Sigmoid colon (tissue), 4 donors: Measurements from ENCODE around the gene RDH14.

Experiments used
- CTCF ChIP-seq, 4 experiments: fragments of 450-650 bp in 3 of 4; fragments of 200-600 bp in 1 of 4; IDR thresholded peaks; one replicate each; pipeline ENCODE4 v1.5.1; 2016 to 2019; ENCODE audit warnings: antibody characterized with exemption in 4 of 4, mild to moderate bottlenecking in 3 of 4, moderate library complexity in 2 of 4
- EP300 ChIP-seq, 4 donors: sonication (generic); formaldehyde crosslinking; IDR thresholded peaks; one replicate each; pipeline ENCODE4 v1.6.1; 2017; ENCODE audit warnings: antibody characterized with exemption in 4 of 4
- POLR2A ChIP-seq, 2 donors: fragments of 450-650 bp; IDR thresholded peaks; one replicate each; pipeline ENCODE4 v1.6.1; 2016; ENCODE audit warnings: antibody characterized with exemption in 2 of 2, mild to moderate bottlenecking in 2 of 2, moderate library complexity in 2 of 2
- POLR2AphosphoS5 ChIP-seq, 4 donors: sonication (generic); formaldehyde crosslinking; IDR thresholded peaks; one replicate each; pipeline ENCODE4 v1.6.1; 2017; ENCODE audit warnings: antibody characterized with exemption in 4 of 4

GRCh38 chr2:18598848-18599484 is 38.5 kb upstream of the RDH14 start:
- TF ChIP-seq CTCF (IDR thresholded peaks at IDR 0.05) (no peak), POLR2A (IDR thresholded peaks at IDR 0.05) (no peak), EP300 (IDR thresholded peaks at IDR 0.05) (no peak), POLR2AphosphoS5 (IDR thresholded peaks at IDR 0.05) (no peak)
